Vagina (tissue), 2 donors: Measurements from ENCODE around the gene NYAP1. TPM values are rescaled to one million over a fixed set of nuclear protein-coding genes. Genes with fewer than 3 reads are reported as not detected.
A peak's percentile ranks its signal among the peaks of the same experiment; 100 is the strongest.

Experiments
- DNase-seq, 2 donors: peaks; one replicate each; pipeline ENCODE4 v3.0.0-alpha.2; 2017; ENCODE audit errors: extremely low spot score in 2 of 2
- H3K27ac ChIP-seq: fragments of 200-600 bp; sonication (generic); one replicate; pipeline ENCODE4 v1.5.1; 2019
- H3K27me3 ChIP-seq: fragments of 200-600 bp; sonication (generic); one replicate; pipeline ENCODE4 v1.5.1; 2019
- H3K36me3 ChIP-seq, 2 donors: fragments of 200-600 bp; sonication (generic); one replicate each; pipeline ENCODE4 v1.5.1; 2017 to 2019
- H3K4me1 ChIP-seq: fragments of 200-600 bp; sonication (generic); one replicate; pipeline ENCODE4 v1.5.1; 2019
- H3K4me3 ChIP-seq, 2 donors: fragments of 200-600 bp; sonication (generic); 1 replicate in 1 of 2; 2 replicates in 1 of 2; pipeline ENCODE4 v1.5.1; 2016 to 2019
- H3K9me3 ChIP-seq: fragments of 200-600 bp; sonication (generic); one replicate; pipeline ENCODE4 v1.5.1; 2019
- CTCF ChIP-seq, 3 experiments: fragments of 450-650 bp in 2 of 3; fragments of 200-600 bp in 1 of 3; sonication (generic) in 1 of 3; IDR thresholded peaks; one replicate each; pipeline ENCODE4 v1.5.1; 2017 to 2019; ENCODE audit warnings: antibody characterized with exemption in 3 of 3, mild to moderate bottlenecking in 2 of 3, moderate library complexity in 2 of 3
- POLR2A ChIP-seq, 2 donors: fragments of 450-650 bp; IDR thresholded peaks; one replicate each; pipeline ENCODE4 v1.6.1; 2017; ENCODE audit warnings: antibody characterized with exemption in 2 of 2, mild to moderate bottlenecking in 2 of 2, moderate library complexity in 2 of 2
- POLR2AphosphoS5 ChIP-seq, 2 donors: sonication (generic); formaldehyde crosslinking; IDR thresholded peaks; one replicate each; pipeline ENCODE4 v1.9.0; 2017; ENCODE audit warnings: antibody characterized with exemption in 2 of 2, mild to moderate bottlenecking in 2 of 2, low read depth in 1 of 2; ENCODE audit not compliant: insufficient read depth in 1 of 2
- intact Hi-C: fragments of 100-400 bp; cut with DNase I; formaldehyde crosslinking; loops from one replicate; pipeline ENCODE4 v1.15.1; 2023
- total RNA-seq: library from RNA; depleted of rRNA; stranded (reverse); fragments of >200 nt; gene quantifications from one replicate; pipeline ENCODE4 v1.2.3, GENCODE V29; 2016

The NYAP1 gene
- total RNA-seq, 1 donor from 2014 or later: 3.9 TPM

GRCh38 chr7:100478958-100479660, 4.6 kb upstream of the NYAP1 start, which contains the start of gene TSC22D4:
TSS of gene TSC22D4 (minus strand) at chr7:100479214. CDS start at chr7:100478038, 1,176 bp downstream.
- Histone ChIP-seq H3K4me3 (peak within 1 kb of the TSS; percentile 88 to 92), H3K9me3 (no peaks in the 10 kb centered on the region), H3K36me3 (peaks cover 0 to 3% of the 10 kb centered on the region in 2 donors), H3K27ac (peak within 1 kb of the TSS; percentile 92), H3K27me3 (no peaks in the 10 kb centered on the region), H3K4me1 (peaks cover 55% of the 10 kb centered on the region)
- peak in 1 of 2 donors; percentile 87 for TF ChIP-seq POLR2A (IDR thresholded peaks at IDR 0.05)
- TF ChIP-seq POLR2AphosphoS5 (IDR thresholded peaks at IDR 0.05; ENCODE audit: insufficient read depth in 1 of 2, low read depth in 1 of 2): peak in 1 of 2 donors; percentile 95
- TF ChIP-seq CTCF (IDR thresholded peaks at IDR 0.05): no peak
- peak in 1 of 2 donors; percentile 98 for DNase-seq
- intact Hi-C loops: loop anchor here (1.0 to 10.0 kb wide), 2 partner anchors 107 to 196 kb away; partner anchors contain the start of genes FBXO24, GNB2 and LRCH4

DNA sequence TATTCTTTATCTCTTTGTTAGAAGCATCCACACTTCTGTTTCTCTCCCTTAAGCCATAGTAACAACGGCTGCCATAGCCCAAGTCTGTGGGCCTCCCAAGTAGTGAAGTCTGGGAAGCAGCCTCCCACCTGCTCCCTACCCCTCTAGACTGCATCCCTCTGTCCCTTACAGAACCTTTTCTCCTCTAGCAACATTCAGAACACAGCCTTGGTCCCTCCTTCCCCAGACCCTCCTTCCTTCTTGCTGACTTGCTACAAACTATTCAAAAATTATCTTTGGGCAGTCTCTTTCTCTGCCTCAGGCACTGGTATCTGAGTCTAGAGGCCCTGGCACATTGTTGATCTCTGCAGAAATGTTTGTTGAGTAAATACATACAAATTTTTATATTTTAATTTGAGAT, 2.3 kb upstream of the NYAP1 start:
- TF ChIP-seq POLR2AphosphoS5 (IDR thresholded peaks at IDR 0.05; ENCODE audit: insufficient read depth in 1 of 2, low read depth in 1 of 2) (no peak), CTCF (IDR thresholded peaks at IDR 0.05) (no peak)
- intact Hi-C loops: no loop called here
- peaks cover 39% of the 10 kb centered on the region for H3K4me1 ChIP-seq

DNA sequence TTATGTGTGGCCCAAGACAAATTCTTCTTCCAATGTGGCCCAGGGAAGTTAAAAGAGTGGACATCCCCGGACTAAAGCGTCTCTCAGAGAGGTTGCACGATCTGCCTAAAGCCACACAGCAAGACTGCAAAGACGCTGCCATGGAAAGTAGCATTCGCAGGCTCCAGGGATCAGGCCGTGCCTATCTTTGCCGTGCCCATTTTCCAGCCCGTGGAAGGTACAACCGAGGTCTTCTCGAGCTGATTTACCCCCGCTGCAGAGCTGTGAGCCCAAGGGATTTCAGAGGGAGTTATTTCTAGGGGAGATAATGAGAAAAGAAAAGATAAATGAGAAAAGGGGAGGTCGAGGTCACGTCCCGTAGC, 1.0 kb upstream of the NYAP1 start:
- no peaks in the 10 kb centered on the region for H3K36me3 ChIP-seq
- intact Hi-C loops: no loop called here
- H3K9me3 ChIP-seq: no peaks in the 10 kb centered on the region
- no peaks in the 10 kb centered on the region for H3K27me3 ChIP-seq
- peaks cover 27% of the 10 kb centered on the region for H3K4me1 ChIP-seq
- H3K27ac ChIP-seq: peak overlapping the region; percentile 77
- TF ChIP-seq CTCF (IDR thresholded peaks at IDR 0.05): no peak
- no peak for TF ChIP-seq POLR2A (IDR thresholded peaks at IDR 0.05)
- no peak for TF ChIP-seq POLR2AphosphoS5 (IDR thresholded peaks at IDR 0.05; ENCODE audit: insufficient read depth in 1 of 2, low read depth in 1 of 2)
- peak overlapping the region; percentile 53 to 60 for H3K4me3 ChIP-seq
- no peak for DNase-seq

More for the DNA sequence above, 2.3 kb upstream of the NYAP1 start:
- Histone ChIP-seq H3K36me3 (no peaks in the 10 kb centered on the region), H3K4me3 (no peak overlapping the region), H3K27ac (no peak overlapping the region), H3K9me3 (no peaks in the 10 kb centered on the region), H3K27me3 (no peaks in the 10 kb centered on the region)
- DNase-seq: no peak

DNA sequence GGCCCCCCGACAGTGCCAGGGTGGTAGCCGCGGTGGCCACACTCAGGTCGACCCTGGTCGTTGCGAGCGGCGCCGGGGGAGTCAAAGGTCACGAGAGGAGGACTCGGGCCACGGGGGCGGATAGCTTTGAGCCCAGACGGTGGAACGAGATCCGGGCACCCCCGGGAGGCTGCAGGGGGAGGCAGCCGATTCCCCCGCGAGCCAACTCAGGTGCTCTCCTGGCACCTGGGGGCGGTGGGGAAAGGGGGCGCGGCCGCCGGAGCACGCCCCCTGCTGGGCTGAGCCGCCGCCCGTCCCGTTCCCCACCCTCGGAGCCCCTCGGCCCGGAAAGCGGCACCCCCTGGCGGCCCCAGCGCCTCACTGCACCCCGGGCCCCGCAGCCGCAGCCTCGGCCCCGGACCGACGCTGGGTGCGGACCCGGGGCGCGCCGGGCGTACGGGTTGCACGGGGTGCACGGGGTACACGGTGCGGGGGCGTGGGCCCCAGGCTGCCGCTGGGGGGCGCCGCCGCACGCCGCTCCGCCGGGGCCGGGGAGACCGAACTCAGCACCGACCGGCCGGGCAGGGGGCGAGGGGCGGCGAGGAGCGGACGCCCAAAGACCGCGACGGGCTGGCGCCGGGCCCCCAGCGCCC, 521 bp upstream of the NYAP1 start:
- TF ChIP-seq POLR2A (IDR thresholded peaks at IDR 0.05): no peak
- TF ChIP-seq CTCF (IDR thresholded peaks at IDR 0.05): peak; percentile 54 to 98 (median 86)
- Histone ChIP-seq H3K27ac (peak overlapping the region; percentile 77), H3K36me3 (no peaks in the 10 kb centered on the region), H3K4me3 (peak overlapping the region; percentile 53 to 60), H3K9me3 (no peaks in the 10 kb centered on the region), H3K4me1 (peaks cover 24% of the 10 kb centered on the region), H3K27me3 (no peaks in the 10 kb centered on the region)
- intact Hi-C loops: no loop called here
- DNase-seq: no peak

- no peaks in the 10 kb centered on the region for H3K27me3 ChIP-seq
- no peak overlapping the region for H3K27ac ChIP-seq
- H3K4me3 ChIP-seq: peak overlapping the region; percentile 53 to 60
- no peak for DNase-seq
- intact Hi-C loops: no loop called here
- H3K4me1 ChIP-seq: peaks cover 26% of the 10 kb centered on the region
- no peaks in the 10 kb centered on the region for H3K36me3 ChIP-seq
- TF ChIP-seq POLR2A (IDR thresholded peaks at IDR 0.05): no peak
- no peak for TF ChIP-seq CTCF (IDR thresholded peaks at IDR 0.05)
- no peak for TF ChIP-seq POLR2AphosphoS5 (IDR thresholded peaks at IDR 0.05; ENCODE audit: insufficient read depth in 1 of 2, low read depth in 1 of 2)
- H3K9me3 ChIP-seq: no peaks in the 10 kb centered on the region
Measured at GRCh38 chr7:100484673-100485045, 932 bp downstream of the NYAP1 start.
